OCI-LY1 (cell line): Measurements from ENCODE around the gene TMEM95.

ENCODE experiments used
- H2AFZ ChIP-seq: fragments of 200-600 bp; sonication (generic), shearing (Covaris generic); 2 replicates; pipeline ENCODE4 v1.6.0; 2014; ENCODE audit warnings: antibody characterized with exemption, mild to moderate bottlenecking, low read length
- H3F3A ChIP-seq: fragments of 200-600 bp; sonication (generic), shearing (Covaris generic); 2 replicates; pipeline ENCODE4 v1.6.0; 2014; ENCODE audit warnings: mild to moderate bottlenecking, antibody characterized with exemption, low read length, moderate library complexity; ENCODE audit not compliant: insufficient read depth
- H3K27ac ChIP-seq: fragments of 200-600 bp; sonication (generic); 2 replicates; pipeline ENCODE4 v1.5.1; 2014; ENCODE audit warnings: low read length, mixed run types, mild to moderate bottlenecking, low read depth; ENCODE audit not compliant: poor library complexity, severe bottlenecking
- H3K27me3 ChIP-seq: fragments of 200-600 bp; sonication (generic); 2 replicates; pipeline ENCODE4 v1.6.0; 2014; ENCODE audit warnings: antibody characterized with exemption, mild to moderate bottlenecking, low read length, moderate library complexity; ENCODE audit not compliant: insufficient read depth
- H3K36me3 ChIP-seq: fragments of 200-600 bp; sonication (generic); 2 replicates; pipeline ENCODE4 v1.6.1; 2014; ENCODE audit warnings: mild to moderate bottlenecking, antibody characterized with exemption, low read length, moderate library complexity, mixed read lengths; ENCODE audit not compliant: insufficient read depth
- H3K4me1 ChIP-seq: fragments of 200-600 bp; sonication (generic); 2 replicates; pipeline ENCODE4 v1.5.1; 2014; ENCODE audit warnings: mild to moderate bottlenecking, low read length, moderate library complexity; ENCODE audit not compliant: insufficient read depth, severe bottlenecking
- H3K4me2 ChIP-seq: fragments of 200-600 bp; sonication (generic), shearing (Covaris generic); 2 replicates; pipeline ENCODE4 v1.6.1; 2014; ENCODE audit warnings: low read length
- H3K4me3 ChIP-seq: fragments of 200-600 bp; sonication (generic); 2 replicates; pipeline ENCODE4 v1.5.1; 2014; ENCODE audit warnings: low read length, low read depth, mild to moderate bottlenecking, mixed read lengths; ENCODE audit not compliant: poor library complexity, severe bottlenecking
- H3K79me2 ChIP-seq: fragments of 200-600 bp; shearing (Covaris generic); 2 replicates; pipeline ENCODE4 v1.6.1; 2016; ENCODE audit warnings: mixed run types, low read length, mixed read lengths; ENCODE audit not compliant: insufficient read depth
- H3K9ac ChIP-seq: fragments of 200-600 bp; sonication (generic), shearing (Covaris generic); 2 replicates; pipeline ENCODE4 v1.6.1; 2014; ENCODE audit warnings: mild to moderate bottlenecking, low read length, mixed read lengths
- H3K9me2 ChIP-seq: fragments of 200-600 bp; sonication (generic), shearing (Covaris generic); 2 replicates; pipeline ENCODE4 v1.6.1; 2014; ENCODE audit warnings: low read depth, mild to moderate bottlenecking, low read length, mixed read lengths
- H3K9me3 ChIP-seq: fragments of 200-600 bp; shearing (Covaris generic); 2 replicates; pipeline ENCODE4 v1.6.1; 2014; ENCODE audit warnings: low read length, mixed read lengths
- H4K20me1 ChIP-seq: fragments of 200-600 bp; sonication (generic), shearing (Covaris generic); 2 replicates; pipeline ENCODE4 v1.6.0; 2016; ENCODE audit warnings: mild to moderate bottlenecking, low read length; ENCODE audit not compliant: insufficient read depth
- EZH2 ChIP-seq: fragments of 200-600 bp; sonication (generic), shearing (Covaris generic); IDR thresholded peaks from 2 replicates; pipeline ENCODE4 v1.8.0; 2017; ENCODE audit warnings: borderline replicate concordance, mixed run types, mild to moderate bottlenecking, antibody characterized with exemption, low read length, moderate library complexity, mixed read lengths
- TF ChIP-seq, protein P1 (sequence below): fragments of 200-600 bp; sonication (generic), shearing (Covaris generic); IDR thresholded peaks from 2 replicates; pipeline ENCODE4 v1.5.1; 2017; ENCODE audit warnings: mild to moderate bottlenecking, antibody characterized with exemption, low read length, moderate library complexity, mixed read lengths

Gene TMEM95

DNA sequence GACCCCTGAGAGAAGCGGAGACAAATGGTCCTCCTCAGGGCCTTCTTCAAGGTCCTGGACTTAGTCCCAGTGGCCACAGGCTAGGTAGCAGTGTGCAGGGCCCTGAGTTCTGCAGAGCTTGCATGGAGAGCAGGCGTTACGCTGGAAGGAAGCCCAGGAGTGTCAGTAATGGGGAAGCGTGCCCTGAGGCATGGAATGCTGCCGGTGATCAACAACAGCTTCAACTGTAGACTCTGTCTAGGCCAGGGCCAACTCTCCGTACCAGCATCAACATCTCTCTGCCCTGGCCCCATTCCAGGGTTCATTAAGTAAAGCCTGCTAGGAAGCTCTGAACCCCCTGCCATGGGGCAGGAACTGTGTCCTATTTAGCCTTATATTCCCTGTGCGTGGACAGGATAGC lies 25.4 kb downstream of the TMEM95 start:
- Histone ChIP-seq H3K27me3 (peaks cover 8% of the 10 kb centered on the region; the same call in 1 of the 2 replicates), H4K20me1 (no peaks in the 10 kb centered on the region), H2AFZ (no peak overlapping the region), H3K4me2 (no peak overlapping the region), H3K4me3 (no peak overlapping the region), H3K79me2 (no peaks in the 10 kb centered on the region), H3K27ac (no peak overlapping the region), H3F3A (no peaks in the 10 kb centered on the region), H3K9me2 (no peaks in the 10 kb centered on the region), H3K36me3 (no peaks in the 10 kb centered on the region), H3K9ac (no peak overlapping the region), H3K4me1 (peaks cover 18% of the 10 kb centered on the region), H3K9me3 (peaks cover 9% of the 10 kb centered on the region)
- TF ChIP-seq, protein P1, sequence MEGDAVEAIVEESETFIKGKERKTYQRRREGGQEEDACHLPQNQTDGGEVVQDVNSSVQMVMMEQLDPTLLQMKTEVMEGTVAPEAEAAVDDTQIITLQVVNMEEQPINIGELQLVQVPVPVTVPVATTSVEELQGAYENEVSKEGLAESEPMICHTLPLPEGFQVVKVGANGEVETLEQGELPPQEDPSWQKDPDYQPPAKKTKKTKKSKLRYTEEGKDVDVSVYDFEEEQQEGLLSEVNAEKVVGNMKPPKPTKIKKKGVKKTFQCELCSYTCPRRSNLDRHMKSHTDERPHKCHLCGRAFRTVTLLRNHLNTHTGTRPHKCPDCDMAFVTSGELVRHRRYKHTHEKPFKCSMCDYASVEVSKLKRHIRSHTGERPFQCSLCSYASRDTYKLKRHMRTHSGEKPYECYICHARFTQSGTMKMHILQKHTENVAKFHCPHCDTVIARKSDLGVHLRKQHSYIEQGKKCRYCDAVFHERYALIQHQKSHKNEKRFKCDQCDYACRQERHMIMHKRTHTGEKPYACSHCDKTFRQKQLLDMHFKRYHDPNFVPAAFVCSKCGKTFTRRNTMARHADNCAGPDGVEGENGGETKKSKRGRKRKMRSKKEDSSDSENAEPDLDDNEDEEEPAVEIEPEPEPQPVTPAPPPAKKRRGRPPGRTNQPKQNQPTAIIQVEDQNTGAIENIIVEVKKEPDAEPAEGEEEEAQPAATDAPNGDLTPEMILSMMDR: no peak
- TF ChIP-seq EZH2: no peak

DNA sequence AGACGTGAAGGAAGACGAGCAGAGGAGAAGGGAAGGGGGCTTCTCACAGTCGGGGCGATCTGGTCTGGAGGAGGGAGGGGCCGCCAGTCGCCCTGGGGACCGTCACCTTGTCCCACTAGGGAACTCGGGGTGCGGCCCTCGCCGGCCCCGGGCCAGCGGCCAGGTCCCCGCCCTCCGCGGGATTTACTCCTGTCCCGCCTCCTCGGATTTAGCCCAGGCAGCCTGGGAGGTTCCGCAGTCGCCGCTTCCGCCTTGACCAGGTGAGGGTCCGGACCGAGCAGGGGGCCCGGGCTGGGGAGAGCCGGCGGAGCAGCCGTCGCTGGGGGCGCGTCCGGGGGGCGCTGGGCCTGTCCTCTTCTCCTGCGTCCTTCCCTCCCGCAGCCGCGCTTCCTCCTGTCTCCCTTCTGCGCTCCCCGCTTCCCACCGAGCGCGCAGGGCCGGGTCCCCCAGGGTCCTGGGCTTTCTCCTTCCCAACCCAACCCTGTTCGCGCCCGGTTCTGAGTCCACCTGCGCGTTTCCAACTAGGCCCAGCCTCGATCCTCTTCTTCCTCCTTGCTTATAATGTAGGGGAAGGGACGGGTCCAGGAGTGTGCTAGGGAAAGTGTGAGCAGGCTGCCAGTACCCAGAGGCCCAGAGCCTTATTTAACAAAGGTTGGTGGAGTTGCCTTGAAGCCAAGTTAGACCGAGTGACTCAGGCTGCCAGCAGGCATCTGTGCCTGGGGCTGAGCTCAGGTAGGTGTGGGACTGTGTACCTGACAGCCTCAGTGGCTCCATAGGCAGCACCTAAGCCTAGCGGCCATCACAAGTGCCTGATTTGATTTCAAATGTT lies 26.1 kb downstream of the TMEM95 start, which contains the start of gene TNK1:
TNK1 (plus strand) TSS at position 235 of the 829 bp plus-strand sequence. CDS start 1,838 bp downstream, outside the sequence.
- Histone ChIP-seq H3K27ac (no peak within 1 kb of the TSS), H3K9ac (no peak within 1 kb of the TSS), H3K27me3 (peaks cover 8% of the 10 kb centered on the region; the same call in 1 of the 2 replicates), H3K9me3 (peaks cover 9% of the 10 kb centered on the region), H3K79me2 (no peaks in the 10 kb centered on the region), H3K4me2 (no peak within 1 kb of the TSS), H4K20me1 (no peaks in the 10 kb centered on the region), H2AFZ (no peak within 1 kb of the TSS), H3K36me3 (no peaks in the 10 kb centered on the region), H3F3A (no peaks in the 10 kb centered on the region), H3K4me3 (no peak within 1 kb of the TSS), H3K9me2 (no peaks in the 10 kb centered on the region), H3K4me1 (peaks cover 18% of the 10 kb centered on the region)
- TF ChIP-seq, protein P1: no peak
- TF ChIP-seq EZH2: no peak

DNA sequence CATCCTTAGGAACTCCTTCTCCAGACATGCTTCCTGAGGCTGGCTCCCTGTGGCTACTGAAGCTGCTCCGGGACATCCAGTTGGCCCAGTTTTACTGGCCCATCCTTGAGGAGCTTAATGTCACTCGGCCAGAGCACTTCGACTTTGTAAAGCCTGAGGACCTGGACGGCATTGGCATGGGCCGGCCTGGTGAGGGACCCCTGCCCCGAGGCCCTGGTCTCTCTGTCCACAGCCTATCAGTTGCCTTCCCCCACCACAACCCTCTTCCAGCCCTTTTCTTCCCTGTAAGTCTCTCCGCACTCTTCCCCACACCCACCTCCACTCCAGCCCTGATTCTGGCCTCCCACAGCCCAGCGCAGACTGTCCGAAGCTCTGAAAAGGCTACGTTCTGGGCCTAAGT lies 27.9 kb downstream of the TMEM95 start:
- no peak overlapping the region for H3K4me2 ChIP-seq

More for the DNA sequence above, 27.9 kb downstream of the TMEM95 start:
- TF ChIP-seq EZH2: no peak
- TF ChIP-seq, protein P1: no peak
- H2AFZ ChIP-seq: no peak overlapping the region
- no peaks in the 10 kb centered on the region for H3K9me2 ChIP-seq
- peaks cover 18% of the 10 kb centered on the region for H3K4me1 ChIP-seq
- H3K27me3 ChIP-seq: peaks cover 8% of the 10 kb centered on the region; the same call in 1 of the 2 replicates
- H3F3A ChIP-seq: no peaks in the 10 kb centered on the region
- no peak overlapping the region for H3K4me3 ChIP-seq
- H3K27ac ChIP-seq: no peak overlapping the region
- no peaks in the 10 kb centered on the region for H3K79me2 ChIP-seq
- H4K20me1 ChIP-seq: no peaks in the 10 kb centered on the region
- no peak overlapping the region for H3K9ac ChIP-seq
- peaks cover 9% of the 10 kb centered on the region for H3K9me3 ChIP-seq
- H3K36me3 ChIP-seq: peaks cover 2% of the 10 kb centered on the region; the same call in 1 of the 2 replicates
